Tibial artery (tissue), 4 donors: ENCODE measurements around the gene ARHGEF11.

ENCODE experiments used
- DNase-seq, 2 donors: peaks; one replicate each; pipeline ENCODE4 v3.0.0-alpha.2; 2019
- H3K27ac ChIP-seq, 2 donors: fragments of 200-600 bp; sonication (generic) in 1 of 2; 1 replicate in 1 of 2; 2 replicates in 1 of 2; pipeline ENCODE4 v1.5.1; 2018 to 2019; ENCODE audit warnings: mild to moderate bottlenecking in 1 of 2
- H3K27me3 ChIP-seq, 2 donors: fragments of 200-600 bp; sonication (generic) in 1 of 2; one replicate each; pipeline versions ENCODE4 v1.5.1 to v1.6.0; 2016 to 2019
- H3K36me3 ChIP-seq, 3 donors: fragments of 200-600 bp; sonication (generic) in 2 of 3; one replicate each; pipeline ENCODE4 v1.5.1; 2016 to 2019; ENCODE audit warnings: mild to moderate bottlenecking in 2 of 3
- H3K4me1 ChIP-seq, 4 donors: fragments of 200-600 bp; sonication (generic) in 2 of 4; 1 replicate in 3 of 4; 2 replicates in 1 of 4; pipeline ENCODE4 v1.5.1; 2016 to 2019
- H3K4me3 ChIP-seq, 2 donors: fragments of 200-600 bp; sonication (generic) in 1 of 2; 1 replicate in 1 of 2; 2 replicates in 1 of 2; pipeline ENCODE4 v1.5.1; 2018 to 2019; ENCODE audit warnings: mild to moderate bottlenecking in 2 of 2
- H3K9me3 ChIP-seq, 3 donors: fragments of 200-600 bp; sonication (generic) in 1 of 3; one replicate each; pipeline ENCODE4 v1.5.1; 2016 to 2019
- CTCF ChIP-seq, 2 experiments: fragments of 200-600 bp in 1 of 2; fragments of 450-650 bp in 1 of 2; IDR thresholded peaks; one replicate each; pipeline ENCODE4 v1.5.1; 2017 to 2019; ENCODE audit warnings: antibody characterized with exemption in 2 of 2, mild to moderate bottlenecking in 1 of 2, moderate library complexity in 1 of 2
- intact Hi-C: fragments of 100-400 bp; cut with DNase I; formaldehyde crosslinking; loops from one replicate; pipeline ENCODE4 v1.15.0; 2023; ENCODE audit warnings: low total_unique reads

The ARHGEF11 gene

GRCh38 chr1:156900896-156901589, 144.5 kb downstream of the ARHGEF11 start:
- H3K36me3 ChIP-seq: peaks cover 4 to 24% (median 8%) of the 10 kb centered on the region in 3 donors
- no peaks in the 10 kb centered on the region for H3K9me3 ChIP-seq
- no peaks in the 10 kb centered on the region for H3K27me3 ChIP-seq
- no peak overlapping the region for H3K4me3 ChIP-seq
- intact Hi-C loops: no loop called here
- no peak for TF ChIP-seq CTCF (IDR thresholded peaks at IDR 0.05)
- no peak for DNase-seq
- peaks cover 8 to 73% (median 56%) of the 10 kb centered on the region in 4 donors for H3K4me1 ChIP-seq
- H3K27ac ChIP-seq: no peak overlapping the region

- intact Hi-C loops: no loop called here
- DNase-seq: no peak
- H3K27ac ChIP-seq: no peak overlapping the region
Observed at GRCh38 chr1:156899956-156900718, 145.4 kb downstream of the ARHGEF11 start.

GRCh38 chr1:156898971-156899664, 146.4 kb downstream of the ARHGEF11 start:
- H3K27ac ChIP-seq: no peak overlapping the region
- intact Hi-C loops: no loop called here
- DNase-seq: no peak
- H3K36me3 ChIP-seq: peaks cover 0 to 6% (median 0%) of the 10 kb centered on the region in 3 donors
- no peak overlapping the region for H3K4me3 ChIP-seq
- peaks cover 8 to 89% (median 71%) of the 10 kb centered on the region in 4 donors for H3K4me1 ChIP-seq
- H3K27me3 ChIP-seq: no peaks in the 10 kb centered on the region
- no peak for TF ChIP-seq CTCF (IDR thresholded peaks at IDR 0.05)
- H3K9me3 ChIP-seq: no peaks in the 10 kb centered on the region

More at GRCh38 chr1:156899956-156900718, 145.4 kb downstream of the ARHGEF11 start:
- Histone ChIP-seq H3K4me1 (peaks cover 8 to 82% (median 65%) of the 10 kb centered on the region in 4 donors), H3K4me3 (no peak overlapping the region), H3K27me3 (no peaks in the 10 kb centered on the region), H3K9me3 (no peaks in the 10 kb centered on the region), H3K36me3 (peaks cover 0 to 15% (median 0%) of the 10 kb centered on the region in 3 donors)
- no peak for TF ChIP-seq CTCF (IDR thresholded peaks at IDR 0.05)

- H3K27ac ChIP-seq: peak overlapping the region; percentile 95 to 97
- H3K27me3 ChIP-seq: no peaks in the 10 kb centered on the region
- H3K4me1 ChIP-seq: peaks cover 8 to 89% (median 71%) of the 10 kb centered on the region in 4 donors
- DNase-seq: peak in 1 of 2 donors; percentile 76
- H3K9me3 ChIP-seq: no peaks in the 10 kb centered on the region
- TF ChIP-seq CTCF (IDR thresholded peaks at IDR 0.05): no peak
- intact Hi-C loops: no loop called here
- peak overlapping the region; percentile 22 to 72 for H3K4me3 ChIP-seq
- H3K36me3 ChIP-seq: no peaks in the 10 kb centered on the region
Observed at GRCh38 chr1:156898161-156898566, 147.4 kb downstream of the ARHGEF11 start.

GRCh38 chr1:156897078-156897825, 148.3 kb downstream of the ARHGEF11 start:
- H3K27me3 ChIP-seq: no peaks in the 10 kb centered on the region
- intact Hi-C loops: no loop called here
- no peaks in the 10 kb centered on the region for H3K9me3 ChIP-seq
- TF ChIP-seq CTCF (IDR thresholded peaks at IDR 0.05): no peak
- no peaks in the 10 kb centered on the region for H3K36me3 ChIP-seq
- peak overlapping the region; percentile 95 to 97 for H3K27ac ChIP-seq
- peaks cover 8 to 92% (median 76%) of the 10 kb centered on the region in 4 donors for H3K4me1 ChIP-seq
- peak in 1 of 2 donors; percentile 81 for DNase-seq
- H3K4me3 ChIP-seq: peak overlapping the region; percentile 22 to 72
